IMR-90 (cell line): ENCODE results near the gene PTPRF.

Experiments used
- CHD1 ChIP-seq: IDR thresholded peaks from 2 replicates; pipeline ENCODE4 v1.6.1; 2012; ENCODE audit warnings: low read depth, low read length, improper control_type of control experiment
- CTCF ChIP-seq: conservative IDR thresholded peaks from 2 replicates; pipeline ENCODE4 v1.5.1; 2012; ENCODE audit warnings: mild to moderate bottlenecking, low read depth, low read length, improper control_type of control experiment
- MAZ ChIP-seq: IDR thresholded peaks from 2 replicates; pipeline ENCODE4 v1.6.1; 2012; ENCODE audit warnings: low read depth, mild to moderate bottlenecking, low read length, improper control_type of control experiment, moderate library complexity, borderline replicate concordance
- POLR2A ChIP-seq: IDR thresholded peaks from 2 replicates; pipeline ENCODE4 v1.6.1; 2012; ENCODE audit warnings: mild to moderate bottlenecking, low read depth, low read length
- RAD21 ChIP-seq: IDR thresholded peaks from 2 replicates; pipeline ENCODE4 v1.6.1; 2012; ENCODE audit warnings: low read length, improper control_type of control experiment
- TF ChIP-seq, protein P1 (sequence below): fragments of 150-350 bp; IDR thresholded peaks from 2 replicates; pipeline ENCODE4 v1.6.1; 2017; ENCODE audit warnings: mild to moderate bottlenecking, antibody characterized with exemption, low read length, low read depth

GRCh38 chr1:43611950-43612349 lies 81.3 kb downstream of the PTPRF start:
- TF ChIP-seq CTCF (no peak), MAZ (no peak), RAD21 (no peak), CHD1 (no peak), POLR2A (no peak)
- TF ChIP-seq, protein P1, sequence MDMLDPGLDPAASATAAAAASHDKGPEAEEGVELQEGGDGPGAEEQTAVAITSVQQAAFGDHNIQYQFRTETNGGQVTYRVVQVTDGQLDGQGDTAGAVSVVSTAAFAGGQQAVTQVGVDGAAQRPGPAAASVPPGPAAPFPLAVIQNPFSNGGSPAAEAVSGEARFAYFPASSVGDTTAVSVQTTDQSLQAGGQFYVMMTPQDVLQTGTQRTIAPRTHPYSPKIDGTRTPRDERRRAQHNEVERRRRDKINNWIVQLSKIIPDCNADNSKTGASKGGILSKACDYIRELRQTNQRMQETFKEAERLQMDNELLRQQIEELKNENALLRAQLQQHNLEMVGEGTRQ = no peak
